ENCODE measurements around the gene JAZF1.

The JAZF1 gene

DNA sequence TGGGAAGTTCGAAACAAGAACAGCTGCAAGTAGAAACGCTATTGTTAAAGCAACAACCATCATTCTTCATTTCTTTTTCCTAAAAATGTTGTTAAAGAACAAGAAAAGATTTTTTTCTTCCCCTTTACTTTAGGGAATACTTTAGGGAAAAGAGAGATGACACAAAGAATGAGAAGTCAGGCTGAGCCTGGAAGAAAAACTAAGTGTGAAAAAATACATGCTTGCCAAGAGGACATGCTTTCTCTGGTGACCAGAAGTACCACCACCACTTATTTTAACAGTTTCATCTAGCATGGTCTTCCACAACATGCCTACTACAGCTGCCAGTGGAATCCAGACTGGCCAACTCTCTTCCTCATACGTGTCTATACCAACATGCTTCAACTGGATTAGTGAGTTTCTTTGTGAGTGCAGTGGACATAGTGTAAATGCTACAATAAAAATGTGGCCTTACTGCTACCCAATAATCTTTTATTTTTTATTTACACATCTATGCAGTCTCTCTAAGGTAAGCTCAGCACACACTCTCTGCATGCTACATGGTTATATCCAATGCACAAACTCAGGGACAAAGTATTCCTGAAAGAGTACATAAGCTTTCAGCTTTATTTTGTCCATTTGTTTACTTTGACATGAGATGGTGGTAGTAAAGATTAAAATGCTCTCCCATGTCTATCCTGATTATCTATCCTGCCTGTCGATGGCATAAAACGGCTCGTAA is 244.4 kb downstream of the JAZF1 start:
- no peak overlapping the region for H3K4me3 ChIP-seq (ENCODE audit: low read depth, low read length)
- TF ChIP-seq, protein P1, sequence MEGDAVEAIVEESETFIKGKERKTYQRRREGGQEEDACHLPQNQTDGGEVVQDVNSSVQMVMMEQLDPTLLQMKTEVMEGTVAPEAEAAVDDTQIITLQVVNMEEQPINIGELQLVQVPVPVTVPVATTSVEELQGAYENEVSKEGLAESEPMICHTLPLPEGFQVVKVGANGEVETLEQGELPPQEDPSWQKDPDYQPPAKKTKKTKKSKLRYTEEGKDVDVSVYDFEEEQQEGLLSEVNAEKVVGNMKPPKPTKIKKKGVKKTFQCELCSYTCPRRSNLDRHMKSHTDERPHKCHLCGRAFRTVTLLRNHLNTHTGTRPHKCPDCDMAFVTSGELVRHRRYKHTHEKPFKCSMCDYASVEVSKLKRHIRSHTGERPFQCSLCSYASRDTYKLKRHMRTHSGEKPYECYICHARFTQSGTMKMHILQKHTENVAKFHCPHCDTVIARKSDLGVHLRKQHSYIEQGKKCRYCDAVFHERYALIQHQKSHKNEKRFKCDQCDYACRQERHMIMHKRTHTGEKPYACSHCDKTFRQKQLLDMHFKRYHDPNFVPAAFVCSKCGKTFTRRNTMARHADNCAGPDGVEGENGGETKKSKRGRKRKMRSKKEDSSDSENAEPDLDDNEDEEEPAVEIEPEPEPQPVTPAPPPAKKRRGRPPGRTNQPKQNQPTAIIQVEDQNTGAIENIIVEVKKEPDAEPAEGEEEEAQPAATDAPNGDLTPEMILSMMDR (IDR thresholded peaks at IDR 0.05; ENCODE audit: borderline replicate concordance, insufficient read depth, low read depth, low read length) = no peak

DNA sequence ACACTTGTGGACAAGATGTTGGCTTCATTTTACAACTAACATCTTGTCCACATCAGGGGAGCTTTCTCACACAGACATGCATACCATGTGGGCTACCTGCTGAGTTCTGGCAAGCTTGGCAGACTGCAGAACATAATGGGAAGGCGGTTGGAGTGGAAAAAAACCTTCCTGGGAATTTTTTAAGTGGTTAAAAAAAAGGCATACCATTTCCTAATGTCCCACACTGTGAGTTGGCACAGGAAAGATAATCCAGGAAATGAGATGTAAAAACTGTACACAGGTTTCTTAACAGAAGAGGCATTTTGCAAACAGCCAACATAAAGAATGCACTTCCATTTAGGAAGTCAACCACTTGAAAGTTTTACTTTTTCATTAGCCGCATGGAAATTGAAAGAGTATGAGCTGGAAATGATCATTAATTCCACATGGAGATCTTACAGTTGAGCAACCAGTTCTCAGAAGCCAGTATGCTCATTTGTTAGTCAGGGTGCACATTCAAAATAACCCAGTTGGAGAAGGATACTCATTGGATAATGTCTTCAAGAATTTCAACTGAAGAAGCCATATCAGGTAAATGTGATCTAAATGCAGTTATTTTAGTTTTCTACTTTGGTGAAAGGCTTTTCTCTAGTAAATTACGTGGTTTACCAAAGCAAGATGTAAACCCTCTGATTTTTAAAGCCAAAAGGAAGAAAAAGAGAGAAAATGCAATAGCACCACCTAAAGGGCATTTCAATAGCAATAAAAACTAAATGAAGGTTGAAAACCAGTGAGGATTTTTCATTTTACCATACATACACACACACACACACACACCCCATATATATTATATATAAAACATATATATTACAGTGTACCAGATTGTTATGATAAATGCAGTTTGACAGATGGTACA is 246.7 kb downstream of the JAZF1 start:
- TF ChIP-seq, protein P1 (IDR thresholded peaks at IDR 0.05; ENCODE audit: borderline replicate concordance, insufficient read depth, low read depth, low read length) = no peak
- H3K4me3 ChIP-seq (ENCODE audit: low read depth, low read length) = no peak overlapping the region

DNA sequence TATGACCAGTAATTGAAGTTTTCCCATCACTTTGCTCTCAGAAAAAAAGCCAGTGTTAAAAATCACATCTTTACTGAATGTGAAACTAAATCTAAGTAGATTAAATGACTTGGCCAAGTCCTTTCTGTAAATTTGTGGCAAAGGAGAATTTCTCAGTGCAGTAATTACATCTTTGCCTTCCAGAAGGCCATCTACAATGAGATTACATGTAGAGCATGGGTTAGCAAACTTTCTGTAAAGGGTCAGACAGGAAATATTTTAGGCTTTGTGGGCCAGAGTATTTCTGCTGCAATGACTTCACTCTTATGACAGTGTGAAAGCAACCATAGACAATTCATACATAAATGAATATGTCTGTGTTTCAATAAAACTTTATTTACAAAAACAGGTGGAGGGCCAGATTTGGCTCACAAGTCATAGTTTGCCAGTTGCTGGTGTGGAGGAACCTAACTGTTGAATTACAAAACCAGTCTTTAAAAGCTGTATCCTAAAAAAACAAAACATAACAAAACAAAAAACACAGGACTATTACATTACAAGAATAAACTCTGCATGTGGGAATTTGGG is 249.6 kb downstream of the JAZF1 start:
- TF ChIP-seq, protein P1 (IDR thresholded peaks at IDR 0.05; ENCODE audit: borderline replicate concordance, insufficient read depth, low read depth, low read length) = no peak
- no peak overlapping the region for H3K4me3 ChIP-seq (ENCODE audit: low read depth, low read length)

DNA sequence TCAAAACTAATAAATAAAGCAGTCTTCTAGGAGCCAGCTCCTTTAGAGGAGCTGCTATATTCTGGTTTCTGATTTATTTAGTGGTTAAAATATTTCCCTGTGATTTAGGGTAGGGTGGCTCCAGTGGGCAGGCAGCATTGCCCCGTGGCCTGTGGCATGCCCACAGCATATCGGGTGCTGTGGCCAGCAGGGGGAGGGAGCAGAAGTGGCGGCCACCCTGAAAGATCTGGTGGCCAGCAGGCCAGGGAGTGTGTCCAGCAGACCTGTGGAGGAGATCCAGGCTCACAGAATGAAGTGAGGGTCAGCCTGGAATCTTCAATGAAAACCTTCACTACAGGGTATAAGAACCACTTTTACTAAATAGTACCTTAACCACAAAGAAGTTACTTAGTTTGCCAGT is 251.5 kb downstream of the JAZF1 start:
- TF ChIP-seq, protein P1 (IDR thresholded peaks at IDR 0.05; ENCODE audit: borderline replicate concordance, insufficient read depth, low read depth, low read length) = no peak
- H3K4me3 ChIP-seq (ENCODE audit: low read depth, low read length) = no peak overlapping the region

DNA sequence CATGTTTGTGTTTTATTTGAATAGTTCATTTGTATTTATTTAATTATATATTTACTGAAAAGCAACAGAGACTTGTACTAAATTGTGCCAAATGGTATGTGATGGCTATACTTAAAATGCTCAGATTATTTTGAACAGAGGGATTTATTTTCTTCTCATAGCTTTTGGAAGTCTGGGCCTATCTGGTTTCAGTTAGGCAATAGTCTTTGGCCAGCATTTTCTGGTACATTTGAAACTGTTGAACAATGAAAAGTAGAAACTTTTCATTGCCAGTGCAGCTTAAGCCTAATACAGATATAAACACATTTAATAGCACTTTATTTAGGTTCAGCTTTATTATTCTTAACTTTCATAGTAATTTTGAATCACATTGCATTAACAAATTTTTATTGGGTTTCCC is 252.6 kb downstream of the JAZF1 start:
- no peak overlapping the region for H3K4me3 ChIP-seq (ENCODE audit: low read depth, low read length)
- TF ChIP-seq, protein P1 (IDR thresholded peaks at IDR 0.05; ENCODE audit: borderline replicate concordance, insufficient read depth, low read depth, low read length) = no peak

DNA sequence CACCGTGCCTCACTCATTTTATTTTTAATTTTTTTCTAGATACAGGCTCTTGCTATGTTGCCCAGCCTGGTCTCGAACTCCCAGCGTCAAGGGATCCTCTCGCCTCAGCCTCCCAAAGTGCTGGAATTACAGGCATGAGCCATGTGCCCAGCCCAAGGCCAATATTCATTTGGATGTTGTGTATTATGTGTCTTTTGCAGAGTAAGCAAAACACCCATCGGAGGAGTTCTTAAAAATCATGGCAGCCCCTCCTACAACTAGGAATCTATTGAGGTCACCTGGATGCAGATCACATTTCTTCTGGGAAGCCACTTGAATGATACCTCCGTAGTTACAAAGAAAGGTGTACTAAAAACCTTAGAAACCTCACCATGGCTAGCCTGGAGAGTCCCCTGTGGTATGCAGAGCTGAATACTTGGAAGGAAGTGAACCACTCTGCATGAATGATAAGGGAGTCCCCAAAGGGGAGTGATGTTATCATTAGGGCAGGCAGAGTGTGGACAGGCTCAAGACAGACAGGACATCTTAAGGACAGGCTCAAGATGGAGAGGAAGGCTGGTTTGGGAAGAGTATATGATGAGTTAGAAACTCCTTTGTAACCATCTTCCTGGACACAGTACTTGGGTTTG is 254.9 kb downstream of the JAZF1 start:
- TF ChIP-seq, protein P1 (IDR thresholded peaks at IDR 0.05; ENCODE audit: borderline replicate concordance, insufficient read depth, low read depth, low read length) = no peak
- no peak overlapping the region for H3K4me3 ChIP-seq (ENCODE audit: low read depth, low read length)
